B cell (primary cell): ENCODE measurements around the gene RFT1.
A peak's percentile ranks its signal among the peaks of the same experiment; 100 is the strongest.

Source experiments
- CTCF ChIP-seq: fragments of 200-600 bp; IDR thresholded peaks from one replicate; pipeline ENCODE4 v1.8.0; 2022; ENCODE audit warnings: antibody characterized with exemption, mild to moderate bottlenecking
- EZH2 ChIP-seq: IDR thresholded peaks from 2 replicates; pipeline ENCODE4 v1.6.1; 2012; ENCODE audit warnings: borderline replicate concordance, low read depth, mild to moderate bottlenecking, moderate library complexity, low read length; ENCODE audit not compliant: insufficient read depth, poor library complexity, severe bottlenecking

DNA sequence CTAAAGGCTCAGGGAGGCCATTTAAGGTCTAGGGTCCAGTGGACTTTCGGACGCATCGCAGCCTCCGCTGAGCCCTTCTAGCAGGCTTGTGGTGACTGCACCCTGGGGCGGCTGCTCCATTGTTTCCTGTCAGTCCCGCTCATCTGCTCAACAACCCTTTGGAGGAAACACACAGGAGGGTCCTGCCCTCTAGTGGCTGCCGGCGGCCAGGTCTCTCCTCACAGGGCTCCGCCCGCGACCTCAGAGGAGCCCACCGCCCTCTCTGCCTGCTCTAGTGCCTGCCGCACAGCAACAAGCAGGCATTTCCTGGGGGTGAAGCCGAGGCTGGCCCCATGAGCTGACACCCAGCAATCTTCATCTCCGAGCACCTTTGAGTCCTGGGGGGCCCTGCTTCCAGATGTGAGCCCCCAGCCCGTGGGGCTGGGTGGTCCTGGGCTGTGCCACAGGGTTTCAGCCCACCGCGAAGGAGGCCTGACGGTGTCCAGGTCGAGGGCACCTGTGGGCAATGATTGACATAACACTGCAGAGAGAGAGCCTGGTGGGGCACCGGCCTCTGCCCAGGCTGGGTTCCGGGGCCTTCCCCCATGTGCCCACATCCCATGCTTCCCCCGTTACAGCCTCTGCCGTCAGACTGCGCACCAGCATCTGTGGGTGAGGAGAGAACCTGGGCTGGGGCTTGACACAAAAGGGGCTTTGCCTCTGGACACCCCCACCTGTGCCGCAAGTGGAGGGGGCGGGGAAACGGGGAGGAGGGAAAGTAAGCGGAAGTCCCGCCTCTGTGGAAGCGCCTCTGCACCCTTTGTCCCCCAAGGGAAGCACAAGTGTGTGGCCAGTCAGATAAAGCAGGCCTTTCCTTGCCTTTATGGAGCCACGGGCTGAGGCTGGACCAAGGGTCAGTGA lies 57.3 kb downstream of the RFT1 start:
- TF ChIP-seq CTCF (peak; percentile 96), EZH2 (no peak)
